Transverse colon (tissue), 4 donors: ENCODE results near the gene CLMN. TPM values are rescaled to one million over a fixed set of nuclear protein-coding genes. Genes with fewer than 3 reads are reported as not detected.

ENCODE experiments used
- DNase-seq: peaks from one replicate; pipeline ENCODE4 v3.0.0-alpha.2; 2019
- H3K27ac ChIP-seq, 4 donors: fragments of 200-600 bp; sonication (generic); 2 replicates each; pipeline ENCODE4 v1.5.1; 2016 to 2018; ENCODE audit warnings: inconsistent platforms in 4 of 4
- H3K27me3 ChIP-seq: fragments of 200-600 bp; sonication (generic); 2 replicates; pipeline ENCODE4 v1.5.1; 2017; ENCODE audit warnings: inconsistent platforms
- H3K36me3 ChIP-seq, 4 donors: fragments of 200-600 bp; sonication (generic); 2 replicates each; pipeline ENCODE4 v1.5.1; 2017 to 2019; ENCODE audit warnings: inconsistent platforms in 4 of 4
- H3K4me1 ChIP-seq, 4 donors: fragments of 200-600 bp; sonication (generic); 2 replicates each; pipeline ENCODE4 v1.5.1; 2017 to 2020; ENCODE audit warnings: inconsistent platforms in 4 of 4
- H3K4me3 ChIP-seq, 4 donors: fragments of 200-600 bp; sonication (generic); 1 replicate in 1 of 4; 2 replicates in 3 of 4; pipeline versions ENCODE4 v1.5.1 to v1.6.1; 2017 to 2019; ENCODE audit warnings: inconsistent platforms in 4 of 4
- H3K9me3 ChIP-seq, 2 donors: fragments of 200-600 bp; sonication (generic); 2 replicates each; pipeline ENCODE4 v1.5.1; 2017 to 2019; ENCODE audit warnings: inconsistent platforms in 2 of 2
- CTCF ChIP-seq, 5 experiments: fragments of 200-600 bp in 3 of 5; fragments of 450-650 bp in 2 of 5; sonication (generic) in 3 of 5; IDR thresholded peaks; 1 replicate in 2 of 5; 2 replicates in 3 of 5; pipeline ENCODE4 v1.5.1; 2016 to 2017; ENCODE audit warnings: antibody characterized with exemption in 5 of 5, inconsistent platforms in 3 of 5, mild to moderate bottlenecking in 2 of 5, moderate library complexity in 1 of 5
- EP300 ChIP-seq: sonication (generic); formaldehyde crosslinking; IDR thresholded peaks from one replicate; pipeline ENCODE4 v1.6.1; 2017; ENCODE audit warnings: antibody characterized with exemption, low read depth
- POLR2A ChIP-seq: fragments of 450-650 bp; IDR thresholded peaks from one replicate; pipeline ENCODE4 v1.6.1; 2016; ENCODE audit warnings: antibody characterized with exemption, mild to moderate bottlenecking, moderate library complexity
- POLR2AphosphoS5 ChIP-seq, 3 donors: sonication (generic); formaldehyde crosslinking; IDR thresholded peaks; one replicate each; pipeline ENCODE4 v1.6.1; 2016; ENCODE audit warnings: antibody characterized with exemption in 3 of 3
- WGBS, 2 donors: methylation state at CpG; one replicate each; pipeline ENCODE4 v1.1.5; 2018; ENCODE audit warnings: low coverage in 1 of 2; 5-methylcytosine and 5-hydroxymethylcytosine counted together
- in situ Hi-C, 4 donors: fragments of 200-750 bp; cut with MboI; loops; one replicate each; pipeline versions ENCODE4 v1.15.0 to v1.15.1; 2017; ENCODE audit warnings: low sequenced_read_pairs in 3 of 4, low pct_ligation_motif_present in 1 of 4, low pct_unique_long_range_greater_than_20kb in 1 of 4
- intact Hi-C: fragments of 100-400 bp; cut with DNase I; formaldehyde crosslinking; loops from one replicate; pipeline ENCODE4 v1.15.1; 2023; ENCODE audit warnings: low total_unique reads
- small RNA-seq, 4 donors: library from RNA; depleted of rRNA; stranded (forward); fragments of <200 nt; gene quantifications; one replicate each; pipeline ENCODE3, GENCODE V24; 2016
- total RNA-seq, 4 donors: library from RNA; depleted of rRNA; stranded (reverse); fragments of >200 nt; gene quantifications; one replicate each; pipeline ENCODE4 v1.1.0, GENCODE V29; 2016

CLMN gene
- total RNA-seq, 4 donors from 2014 or later: 71.1 to 118 (median 90.1) TPM

- no peak for DNase-seq
- 50 to 61% methylated on average over 1 of the region's 1 CpG for whole genome bisulfite sequencing, 2 donors
- Histone ChIP-seq H3K27me3 (no peaks in the 10 kb centered on the region), H3K36me3 (peaks cover 0 to 10% (median 0%) of the 10 kb centered on the region in 4 donors), H3K27ac (peak overlapping the region in 2 of 4 donors; percentile 77), H3K4me1 (peaks cover 13 to 75% (median 49%) of the 10 kb centered on the region in 4 donors), H3K4me3 (no peak overlapping the region), H3K9me3 (no peaks in the 10 kb centered on the region)
- intact Hi-C loops (no loop called here), in situ Hi-C loops (loop anchor here in 1 of 4 donors (25.0 kb wide), 1 partner anchor 401 kb away; the partner anchor contains the start of gene GLRX5)
- TF ChIP-seq CTCF (IDR thresholded peaks at IDR 0.05) (no peak), POLR2AphosphoS5 (IDR thresholded peaks at IDR 0.05) (no peak), POLR2A (no peak), EP300 (no peak)
Measured at GRCh38 chr14:95136631-95137030, 183.1 kb downstream of the CLMN start.

- Histone ChIP-seq H3K36me3 (peaks cover 0 to 29% (median 0%) of the 10 kb centered on the region in 4 donors), H3K4me1 (peaks cover 0 to 53% (median 29%) of the 10 kb centered on the region in 4 donors), H3K9me3 (no peaks in the 10 kb centered on the region), H3K27me3 (no peaks in the 10 kb centered on the region), H3K4me3 (no peak overlapping the region), H3K27ac (peak overlapping the region in 2 of 4 donors; percentile 7 to 14)
- intact Hi-C loops (no loop called here), in situ Hi-C loops (loop anchor here in 1 of 4 donors (25.0 kb wide), 1 partner anchor 403 kb away; the partner anchor contains the start of gene GLRX5)
- WGBS, 2 donors: 85 to 86% methylated on average over 4 to 8 of the region's 8 CpGs
- TF ChIP-seq CTCF (IDR thresholded peaks at IDR 0.05) (no peak), POLR2AphosphoS5 (IDR thresholded peaks at IDR 0.05) (no peak), EP300 (no peak), POLR2A (no peak)
- no peak for DNase-seq
Measured at GRCh38 chr14:95134304-95134933, 185.3 kb downstream of the CLMN start.

GRCh38 chr14:95133282-95133681 is 186.4 kb downstream of the CLMN start:
- H3K27ac ChIP-seq: no peak overlapping the region
- peaks cover 0 to 39% (median 0%) of the 10 kb centered on the region in 4 donors for H3K36me3 ChIP-seq
- no peaks in the 10 kb centered on the region for H3K9me3 ChIP-seq
- no peak for DNase-seq
- H3K27me3 ChIP-seq: no peaks in the 10 kb centered on the region
- in situ Hi-C loops (loop anchor here in 1 of 4 donors (25.0 kb wide), 1 partner anchor 404 kb away; the partner anchor contains the start of gene GLRX5), intact Hi-C loops (no loop called here)
- peaks cover 0 to 45% (median 21%) of the 10 kb centered on the region in 4 donors for H3K4me1 ChIP-seq
- WGBS, 2 donors: 83 to 87% methylated on average over 2 of the region's 2 CpGs
- TF ChIP-seq EP300 (no peak), CTCF (IDR thresholded peaks at IDR 0.05) (no peak), POLR2A (no peak), POLR2AphosphoS5 (IDR thresholded peaks at IDR 0.05) (no peak)
- no peak overlapping the region for H3K4me3 ChIP-seq

- H3K27me3 ChIP-seq: no peaks in the 10 kb centered on the region
- H3K36me3 ChIP-seq: peaks cover 0 to 41% (median 0%) of the 10 kb centered on the region in 4 donors
- TF ChIP-seq EP300 (no peak), POLR2AphosphoS5 (IDR thresholded peaks at IDR 0.05) (no peak), POLR2A (no peak), CTCF (IDR thresholded peaks at IDR 0.05) (no peak)
- H3K4me1 ChIP-seq: peaks cover 0 to 39% (median 16%) of the 10 kb centered on the region in 4 donors
- no peak overlapping the region for H3K27ac ChIP-seq
- 76 to 80% methylated on average over 5 of the region's 5 CpGs for WGBS, 2 donors
- intact Hi-C loops: no loop called here
- no peaks in the 10 kb centered on the region for H3K9me3 ChIP-seq
- DNase-seq: no peak
- in situ Hi-C loops: loop anchor here in 1 of 4 donors (25.0 kb wide), 1 partner anchor 405 kb away; the partner anchor contains the start of gene GLRX5
- no peak overlapping the region for H3K4me3 ChIP-seq
Measured at GRCh38 chr14:95132760-95133159, 186.9 kb downstream of the CLMN start.

Small RNAs within 50 kb of the gene (small RNA-seq; reads per million reads assigned to genes)
- 0 to 0.70 (median 0.32) reads per million in 4 donors for gene MIR3173

Other genes with a start within 250 kb of the CLMN start
- 100 to 1,000 TPM in 1 of 4 donors, 10 to 100 TPM in 3; 45.6 to 102 (median 71.4) TPM for gene DICER1, start 162.4 kb downstream of the CLMN start, total RNA-seq
- gene SYNE3, start 196.7 kb upstream of the CLMN start, total RNA-seq: 10 to 100 TPM in 3 of 4 donors, 1 to 10 TPM in 1; 9.8 to 46.8 (median 13.9) TPM
- 100 to 1,000 TPM in 1 of 4 donors, 10 to 100 TPM in 3; 11.6 to 177 (median 38.2) TPM for gene GLRX5, start 215.1 kb upstream of the CLMN start, total RNA-seq